Measurements from ENCODE around the gene FNDC3A. TPM values are rescaled to one million over a fixed set of nuclear protein-coding genes. Genes with fewer than 3 reads are reported as not detected.

FNDC3A gene
- total and polyA plus RNA-seq, 4 donors = 14.9 to 70.2 (median 47.3) TPM

DNA sequence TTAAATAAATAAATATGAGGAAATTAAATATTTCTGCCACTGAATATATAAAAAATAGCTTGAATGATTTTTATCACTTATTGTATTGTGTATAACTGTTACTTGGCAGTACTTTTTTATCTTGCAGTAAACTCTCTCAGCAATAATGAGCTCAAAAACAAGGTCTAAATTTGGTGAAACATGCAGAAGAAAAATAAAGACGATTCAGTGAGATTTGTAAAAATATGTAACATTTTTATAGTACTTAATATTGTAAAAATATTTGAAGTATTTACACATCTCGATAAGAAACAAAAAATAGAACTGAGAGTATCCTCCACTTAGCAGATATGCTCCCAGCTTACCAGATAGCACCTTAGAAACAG, 123.8 kb downstream of the FNDC3A start:
- ATAC-seq (ENCODE audit: low FRiP score) (no peak), DNase-seq (no peak)
- Histone ChIP-seq H3K27ac (ENCODE audit: low read depth in 1 of 2, low read length in 2 of 2) (no peak overlapping the region), H3K4me1 (ENCODE audit: control insufficient read depth in 1 of 2, insufficient read depth in 2 of 2, low read length in 2 of 2) (peaks cover 2 to 3% of the 10 kb centered on the region in 2 donors), H3K9me3 (ENCODE audit: control insufficient read depth, low read length) (no peaks in the 10 kb centered on the region), H3K4me3 (ENCODE audit: low read length in 2 of 2) (no peak overlapping the region), H3K36me3 (ENCODE audit: control insufficient read depth in 1 of 2, insufficient read depth in 2 of 2, low read length in 1 of 2) (no peaks in the 10 kb centered on the region), H3K27me3 (ENCODE audit: control insufficient read depth in 1 of 2, insufficient read depth in 2 of 2, low read length in 1 of 2) (no peaks in the 10 kb centered on the region)
- intact Hi-C loops (cut with DNase I) = no loop called here
- 8 to 10% methylated on average over 2 of the region's 2 CpGs for WGBS, 2 donors

DNA sequence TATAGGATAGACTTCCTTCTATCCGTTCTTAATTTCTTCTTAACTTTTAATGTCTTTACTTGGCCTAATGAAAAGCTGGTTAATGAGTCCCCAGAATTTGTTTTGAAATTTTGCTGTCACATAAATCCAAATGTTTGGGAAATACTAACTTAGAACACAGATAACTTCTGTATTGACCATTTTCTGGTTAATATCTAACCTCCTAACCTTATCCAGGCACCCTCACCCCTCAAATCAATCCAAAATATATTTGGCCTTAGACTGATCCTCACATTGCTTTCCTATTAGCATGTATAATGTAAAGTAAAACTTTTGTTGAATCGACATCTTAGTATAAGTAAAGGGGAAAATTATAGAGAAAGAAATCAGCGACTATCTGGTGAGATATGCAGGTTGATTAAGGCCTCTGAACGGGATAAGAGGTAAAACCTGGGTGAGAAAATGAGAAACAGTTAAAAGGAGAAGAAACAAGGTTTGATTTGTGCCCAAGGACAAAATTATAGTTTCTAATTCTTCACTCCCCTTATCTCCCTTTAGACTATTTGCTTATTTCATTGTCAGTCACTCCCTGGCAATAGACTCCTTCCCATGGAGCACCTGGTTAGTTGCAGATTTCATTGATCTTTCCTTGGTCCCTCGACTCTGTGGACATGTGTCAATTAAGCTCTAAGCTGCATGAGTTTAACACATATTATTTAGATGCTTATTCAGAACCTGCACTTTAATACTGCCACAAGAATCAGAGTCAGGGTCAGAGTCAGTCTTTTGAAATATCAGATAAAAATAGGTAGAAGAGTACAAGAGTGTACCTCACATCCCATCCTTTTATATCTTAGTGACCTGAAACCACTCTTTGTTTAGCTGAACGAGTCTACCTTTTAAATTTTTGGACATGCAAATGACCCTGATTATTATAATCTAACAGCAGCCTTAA, 125.2 kb downstream of the FNDC3A start:
- H3K9me3 ChIP-seq (ENCODE audit: control insufficient read depth, low read length) = no peaks in the 10 kb centered on the region
- H3K4me3 ChIP-seq (ENCODE audit: low read length in 2 of 2) = no peak overlapping the region
- 91 to 93% methylated on average over 6 of the region's 6 CpGs for WGBS, 2 donors
- intact Hi-C loops (cut with DNase I) = loop anchor here in 1 of 2 donors (10.0 kb wide), 1 partner anchor 144 kb away; the partner anchor contains the start of gene CDADC1
- DNase-seq = no peak
- peaks cover 2 to 3% of the 10 kb centered on the region in 2 donors for H3K4me1 ChIP-seq (ENCODE audit: control insufficient read depth in 1 of 2, insufficient read depth in 2 of 2, low read length in 2 of 2)
- H3K27me3 ChIP-seq (ENCODE audit: control insufficient read depth in 1 of 2, insufficient read depth in 2 of 2, low read length in 1 of 2) = no peaks in the 10 kb centered on the region
- no peaks in the 10 kb centered on the region for H3K36me3 ChIP-seq (ENCODE audit: control insufficient read depth in 1 of 2, insufficient read depth in 2 of 2, low read length in 1 of 2)
- H3K27ac ChIP-seq (ENCODE audit: low read depth in 1 of 2, low read length in 2 of 2) = no peak overlapping the region
- ATAC-seq (ENCODE audit: low FRiP score) = no peak

DNA sequence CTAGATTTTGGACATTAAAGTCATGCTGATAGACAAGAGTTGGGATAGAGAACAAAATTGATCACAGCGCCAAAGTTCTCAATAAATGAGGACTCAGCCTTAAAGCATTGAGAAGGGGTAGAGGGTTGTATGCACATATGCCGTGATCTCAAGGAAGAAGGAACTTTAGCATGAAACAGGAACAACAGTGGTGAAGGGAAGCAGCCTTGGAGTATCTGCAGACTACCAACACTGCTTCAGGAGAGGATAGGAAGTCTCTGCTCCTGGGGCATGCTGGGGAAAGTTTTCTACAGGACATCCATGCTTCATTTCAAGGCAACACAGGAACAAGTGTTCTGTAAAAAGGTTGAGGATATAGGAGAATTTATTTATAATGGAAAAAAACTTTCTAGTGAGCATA, 132.5 kb downstream of the FNDC3A start:
- intact Hi-C loops (cut with DNase I) = loop anchor here in 1 of 2 donors (10.0 kb wide), 1 partner anchor 137 kb away; the partner anchor contains the start of gene CDADC1

DNA sequence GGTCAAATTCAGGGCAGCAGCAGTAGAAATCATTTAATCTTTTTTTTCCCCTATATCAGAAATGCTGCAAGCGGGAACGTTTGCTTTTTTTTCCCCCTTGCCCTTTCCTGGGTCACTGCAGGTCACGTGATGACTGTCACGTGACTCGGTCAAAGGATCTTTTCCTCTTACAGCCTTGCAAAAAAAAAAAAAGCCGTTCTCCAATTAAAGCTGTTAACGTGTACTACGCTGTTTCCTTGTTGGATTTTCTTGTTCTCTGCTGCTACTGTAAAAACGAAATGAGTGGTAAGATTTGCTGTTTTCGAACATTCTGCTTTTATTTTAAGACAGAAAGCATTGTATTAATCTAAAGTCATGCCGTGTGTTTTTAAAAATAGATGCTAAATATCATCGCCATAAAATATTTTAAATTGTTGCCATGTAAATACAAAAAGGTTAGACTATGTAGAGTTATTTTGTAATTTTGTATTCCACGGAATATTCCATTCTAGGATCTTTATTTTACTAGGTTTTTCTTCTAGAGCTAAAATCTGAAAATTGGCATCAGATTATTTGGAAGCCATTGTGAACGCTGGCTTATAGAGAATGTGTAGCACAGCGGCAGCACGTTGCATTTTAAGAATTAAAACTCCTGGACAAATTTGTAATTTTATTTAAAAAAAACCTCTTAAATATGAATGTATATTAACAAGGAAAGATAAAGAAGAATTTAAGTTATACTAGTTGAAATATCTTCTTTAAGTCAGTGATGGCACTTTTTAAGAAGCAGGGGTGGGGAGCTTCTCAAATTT, 134.6 kb downstream of the FNDC3A start:
- DNase-seq (peak; percentile 87 to 90), ATAC-seq (ENCODE audit: low FRiP score) (peak; percentile 77)
- intact Hi-C loops (cut with DNase I) = loop anchor here in 1 of 2 donors (10.0 kb wide), 1 partner anchor 136 kb away; the partner anchor contains the start of gene FNDC3A
- H3K27me3 ChIP-seq (ENCODE audit: control insufficient read depth in 1 of 2, insufficient read depth in 2 of 2, low read length in 1 of 2) = no peaks in the 10 kb centered on the region
- no peaks in the 10 kb centered on the region for H3K36me3 ChIP-seq (ENCODE audit: control insufficient read depth in 1 of 2, insufficient read depth in 2 of 2, low read length in 1 of 2)
- H3K4me1 ChIP-seq (ENCODE audit: control insufficient read depth in 1 of 2, insufficient read depth in 2 of 2, low read length in 2 of 2) = no peaks in the 10 kb centered on the region
- H3K4me3 ChIP-seq (ENCODE audit: low read length in 2 of 2) = peak overlapping the region; percentile 54 to 79
- H3K9me3 ChIP-seq (ENCODE audit: control insufficient read depth, low read length) = no peaks in the 10 kb centered on the region
- 0% methylated on average over 16 of the region's 16 CpGs for WGBS, 2 donors
- no peak overlapping the region for H3K27ac ChIP-seq (ENCODE audit: low read depth in 1 of 2, low read length in 2 of 2)

More for the DNA sequence above, 132.5 kb downstream of the FNDC3A start:
- Histone ChIP-seq H3K4me3 (ENCODE audit: low read length in 2 of 2) (no peak overlapping the region), H3K4me1 (ENCODE audit: control insufficient read depth in 1 of 2, insufficient read depth in 2 of 2, low read length in 2 of 2) (no peaks in the 10 kb centered on the region), H3K27me3 (ENCODE audit: control insufficient read depth in 1 of 2, insufficient read depth in 2 of 2, low read length in 1 of 2) (no peaks in the 10 kb centered on the region), H3K36me3 (ENCODE audit: control insufficient read depth in 1 of 2, insufficient read depth in 2 of 2, low read length in 1 of 2) (no peaks in the 10 kb centered on the region), H3K27ac (ENCODE audit: low read depth in 1 of 2, low read length in 2 of 2) (no peak overlapping the region), H3K9me3 (ENCODE audit: control insufficient read depth, low read length) (no peaks in the 10 kb centered on the region)
- DNase-seq = no peak
- no peak for ATAC-seq (ENCODE audit: low FRiP score)
- WGBS, 2 donors = 82 to 87% methylated on average over 2 of the region's 2 CpGs

DNA sequence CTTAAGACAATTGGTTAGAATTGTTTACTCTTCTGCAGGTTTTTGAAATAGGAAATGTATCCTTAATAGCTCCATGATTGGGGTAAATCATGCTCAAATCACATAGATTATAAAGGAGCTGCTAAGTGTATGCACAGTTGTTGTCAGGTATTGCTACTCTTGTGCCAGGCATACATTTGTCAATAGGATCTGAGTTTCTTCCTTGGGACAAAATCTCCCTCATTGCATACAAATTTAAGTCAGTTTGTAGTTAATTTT, 135.1 kb downstream of the FNDC3A start:
- no peaks in the 10 kb centered on the region for H3K36me3 ChIP-seq (ENCODE audit: control insufficient read depth in 1 of 2, insufficient read depth in 2 of 2, low read length in 1 of 2)
- no peak for DNase-seq
- intact Hi-C loops (cut with DNase I) = loop anchor here in 1 of 2 donors (10.0 kb wide), 1 partner anchor 136 kb away; the partner anchor contains the start of gene FNDC3A
- no peak overlapping the region for H3K27ac ChIP-seq (ENCODE audit: low read depth in 1 of 2, low read length in 2 of 2)
- no peaks in the 10 kb centered on the region for H3K4me1 ChIP-seq (ENCODE audit: control insufficient read depth in 1 of 2, insufficient read depth in 2 of 2, low read length in 2 of 2)
- H3K4me3 ChIP-seq (ENCODE audit: low read length in 2 of 2) = peak overlapping the region; percentile 54 to 79
- no peaks in the 10 kb centered on the region for H3K27me3 ChIP-seq (ENCODE audit: control insufficient read depth in 1 of 2, insufficient read depth in 2 of 2, low read length in 1 of 2)
- no peaks in the 10 kb centered on the region for H3K9me3 ChIP-seq (ENCODE audit: control insufficient read depth, low read length)
- ATAC-seq (ENCODE audit: low FRiP score) = no peak

DNA sequence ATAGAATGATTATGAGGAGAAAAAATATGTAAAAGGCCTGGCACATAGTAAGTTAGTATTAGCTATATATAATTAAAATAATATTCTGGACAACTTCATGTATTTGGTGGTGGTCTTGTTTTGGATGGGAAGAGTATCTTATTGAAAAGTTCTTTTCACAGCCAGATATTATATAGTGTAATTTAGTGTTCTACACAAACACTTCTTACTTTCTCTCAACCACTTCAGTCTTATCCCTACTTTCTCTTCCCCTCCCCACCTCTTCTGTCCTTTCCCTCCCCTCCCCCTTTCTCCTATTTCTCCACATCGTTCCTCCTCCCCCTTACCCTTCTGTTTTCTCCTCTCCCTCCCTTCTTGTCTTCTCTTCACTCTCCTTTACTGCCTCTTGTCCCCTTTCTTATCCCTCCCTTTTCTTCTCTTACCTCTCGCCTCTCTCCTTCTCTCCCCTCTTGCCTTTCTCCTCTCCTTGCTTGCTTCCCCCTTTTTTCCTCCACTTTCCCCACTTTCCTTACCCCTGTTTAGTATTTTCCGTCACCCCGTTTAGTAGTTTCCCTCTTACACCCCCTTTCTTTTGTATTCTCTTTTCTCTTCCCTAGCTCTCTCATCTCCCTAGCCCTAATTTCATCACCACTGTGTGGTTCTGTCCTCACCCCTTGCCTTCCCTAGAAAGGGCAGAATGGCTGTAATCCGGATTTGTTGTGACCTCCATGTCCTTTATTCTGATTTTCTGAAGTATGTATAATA, 137.2 kb downstream of the FNDC3A start:
- DNase-seq (no peak), ATAC-seq (ENCODE audit: low FRiP score) (no peak)
- H3K36me3 ChIP-seq (ENCODE audit: control insufficient read depth in 1 of 2, insufficient read depth in 2 of 2, low read length in 1 of 2) = no peaks in the 10 kb centered on the region
- no peaks in the 10 kb centered on the region for H3K9me3 ChIP-seq (ENCODE audit: control insufficient read depth, low read length)
- H3K27ac ChIP-seq (ENCODE audit: low read depth in 1 of 2, low read length in 2 of 2) = no peak overlapping the region
- no peaks in the 10 kb centered on the region for H3K27me3 ChIP-seq (ENCODE audit: control insufficient read depth in 1 of 2, insufficient read depth in 2 of 2, low read length in 1 of 2)
- intact Hi-C loops (cut with DNase I) = loop anchor here in 1 of 2 donors (10.0 kb wide), 1 partner anchor 138 kb away; the partner anchor contains the start of gene FNDC3A
- 52 to 56% methylated on average over 5 of the region's 5 CpGs for whole genome bisulfite sequencing, 2 donors
- H3K4me1 ChIP-seq (ENCODE audit: control insufficient read depth in 1 of 2, insufficient read depth in 2 of 2, low read length in 2 of 2) = no peaks in the 10 kb centered on the region
- no peak overlapping the region for H3K4me3 ChIP-seq (ENCODE audit: low read length in 2 of 2)

DNA sequence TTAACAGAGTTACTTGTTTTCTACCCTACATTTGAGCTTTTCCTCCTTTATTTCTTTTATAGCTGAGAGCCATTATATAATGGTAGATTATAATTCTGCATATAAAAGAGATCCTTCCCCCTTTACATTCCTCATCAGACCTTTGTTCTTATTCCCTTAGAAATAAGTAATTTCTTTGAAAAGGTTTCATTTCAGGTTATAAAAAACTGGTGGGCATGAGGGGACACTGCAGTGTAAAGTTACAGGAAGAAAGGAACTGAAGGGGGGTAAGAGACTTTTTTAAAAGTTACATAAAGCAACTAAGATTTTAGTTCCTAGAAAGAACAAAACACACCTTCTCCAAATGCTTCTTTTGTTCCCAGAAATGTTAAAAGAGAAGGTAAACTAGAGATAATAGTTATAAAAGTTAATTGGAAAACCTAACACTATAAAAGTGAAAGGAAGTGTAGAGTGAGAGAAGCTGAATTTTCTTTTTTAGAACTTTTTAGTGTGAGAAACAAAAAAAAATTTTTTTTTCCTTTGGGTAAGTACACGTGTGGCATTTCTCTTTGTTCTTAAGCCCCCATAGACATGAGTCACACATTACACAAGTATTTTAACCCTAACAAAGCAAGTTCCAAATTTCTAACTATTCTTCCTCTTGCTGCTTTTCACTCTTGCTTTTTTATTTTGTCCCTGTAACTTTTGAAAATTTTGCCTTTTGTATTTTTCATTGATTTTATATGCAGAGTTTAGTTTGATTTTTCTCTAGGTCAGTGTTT, 138.0 kb downstream of the FNDC3A start:
- no peak for DNase-seq
- H3K27ac ChIP-seq (ENCODE audit: low read depth in 1 of 2, low read length in 2 of 2) = no peak overlapping the region
- no peaks in the 10 kb centered on the region for H3K4me1 ChIP-seq (ENCODE audit: control insufficient read depth in 1 of 2, insufficient read depth in 2 of 2, low read length in 2 of 2)
- no peaks in the 10 kb centered on the region for H3K9me3 ChIP-seq (ENCODE audit: control insufficient read depth, low read length)
- no peak overlapping the region for H3K4me3 ChIP-seq (ENCODE audit: low read length in 2 of 2)
- WGBS, 2 donors = 0 to 1% methylated on average over 1 of the region's 1 CpG
- intact Hi-C loops (cut with DNase I) = loop anchor here in 1 of 2 donors (10.0 kb wide), 1 partner anchor 139 kb away; the partner anchor contains the start of gene FNDC3A
- no peaks in the 10 kb centered on the region for H3K27me3 ChIP-seq (ENCODE audit: control insufficient read depth in 1 of 2, insufficient read depth in 2 of 2, low read length in 1 of 2)
- no peaks in the 10 kb centered on the region for H3K36me3 ChIP-seq (ENCODE audit: control insufficient read depth in 1 of 2, insufficient read depth in 2 of 2, low read length in 1 of 2)
- ATAC-seq (ENCODE audit: low FRiP score) = no peak

DNA sequence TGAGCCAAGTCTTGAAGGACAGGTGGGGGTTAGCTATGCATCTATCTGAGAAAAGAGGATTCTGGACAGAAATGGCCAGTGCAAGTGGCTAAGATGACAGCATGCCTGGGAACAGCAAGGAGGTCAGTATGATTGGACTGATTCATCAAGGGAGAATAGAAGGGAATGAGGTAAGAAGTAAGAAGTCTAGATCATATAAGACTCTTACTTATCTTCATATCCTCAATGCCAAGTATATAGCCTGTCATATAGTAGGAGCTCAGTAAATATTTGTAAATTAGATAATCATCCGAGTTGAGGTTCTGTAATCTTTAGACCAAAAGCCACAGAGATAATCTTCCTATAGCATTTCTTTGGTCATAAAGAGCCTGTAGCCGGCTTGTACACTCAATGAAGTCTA, 141.2 kb downstream of the FNDC3A start:
- intact Hi-C loops (cut with DNase I) = loop anchor here in 1 of 2 donors (10.0 kb wide), 1 partner anchor 142 kb away; the partner anchor contains the start of gene FNDC3A

More for the DNA sequence above, 141.2 kb downstream of the FNDC3A start:
- no peak for DNase-seq
- Histone ChIP-seq H3K27ac (ENCODE audit: low read depth in 1 of 2, low read length in 2 of 2) (no peak overlapping the region), H3K4me3 (ENCODE audit: low read length in 2 of 2) (no peak overlapping the region), H3K9me3 (ENCODE audit: control insufficient read depth, low read length) (no peaks in the 10 kb centered on the region), H3K36me3 (ENCODE audit: control insufficient read depth in 1 of 2, insufficient read depth in 2 of 2, low read length in 1 of 2) (no peaks in the 10 kb centered on the region), H3K4me1 (ENCODE audit: control insufficient read depth in 1 of 2, insufficient read depth in 2 of 2, low read length in 2 of 2) (no peaks in the 10 kb centered on the region), H3K27me3 (ENCODE audit: control insufficient read depth in 1 of 2, insufficient read depth in 2 of 2, low read length in 1 of 2) (no peaks in the 10 kb centered on the region)
- WGBS, 2 donors = 78 to 86% methylated on average over 2 of the region's 2 CpGs
- ATAC-seq (ENCODE audit: low FRiP score) = no peak
